ENCODE measurements around the gene SLC25A24. TPM values are rescaled to one million over a fixed set of nuclear protein-coding genes. Genes with fewer than 3 reads are reported as not detected.

Gene SLC25A24
- total and polyA plus RNA-seq, 9 of the 15 experiments (the other 6 are each of a cell fraction or from before 2014, with no cell fraction given) = 6.9 to 34.9 (median 25.4) TPM

DNA sequence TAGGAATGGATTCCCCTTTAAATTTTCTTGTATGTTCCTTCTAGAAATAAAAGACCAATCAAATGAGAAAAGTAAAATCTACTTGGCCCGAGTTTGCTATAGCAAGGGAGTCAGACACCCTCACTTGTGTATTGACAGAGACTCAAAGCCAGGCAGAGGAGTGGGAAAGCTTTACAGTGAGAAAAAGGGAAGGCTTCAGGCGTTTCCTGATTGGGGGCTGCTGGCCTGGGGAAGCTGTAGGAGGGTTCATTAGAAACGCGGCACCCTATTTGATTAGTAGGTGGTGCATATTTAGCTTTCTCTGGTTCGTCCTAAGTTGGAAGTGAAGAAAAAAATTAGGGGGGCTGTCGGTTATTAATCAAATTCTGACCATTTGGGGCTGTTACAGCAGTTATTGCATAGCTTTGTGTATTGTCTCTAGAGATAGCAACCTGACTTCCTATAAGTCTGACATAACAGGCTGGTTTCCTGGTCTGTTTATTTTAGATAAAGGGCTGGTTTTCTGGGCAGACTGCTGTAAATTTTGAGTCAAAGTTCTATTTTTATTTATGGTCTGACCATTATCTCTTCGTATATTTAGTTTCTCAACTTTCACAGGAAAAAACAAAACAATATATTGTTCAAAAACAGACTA, 10.0 kb downstream of the SLC25A24 start (continued):
- TF ChIP-seq ZSCAN29 (IDR thresholded peaks at IDR 0.05) (no peak), ELF4 (CRISPR knock-in tag; IDR thresholded peaks at IDR 0.05) (no peak), SRSF3 (IDR thresholded peaks at IDR 0.05; ENCODE audit: insufficient read depth, low read length) (no peak), FUS (optimal IDR thresholded peaks at IDR 0.05; ENCODE audit: low read depth, low read length) (no peak), ZNF124 (CRISPR knock-in tag; IDR thresholded peaks at IDR 0.05) (no peak), CBX3 (IDR thresholded peaks at IDR 0.05; ENCODE audit: borderline replicate concordance in 1 of 2, low read length in 2 of 2) (peak in 1 of 2 experiments; percentile 97; a peak in 2 of 3 replicates), TRIM24 (IDR thresholded peaks at IDR 0.05) (peak; percentile 83 to 89)
- TF ChIP-seq, protein P1, sequence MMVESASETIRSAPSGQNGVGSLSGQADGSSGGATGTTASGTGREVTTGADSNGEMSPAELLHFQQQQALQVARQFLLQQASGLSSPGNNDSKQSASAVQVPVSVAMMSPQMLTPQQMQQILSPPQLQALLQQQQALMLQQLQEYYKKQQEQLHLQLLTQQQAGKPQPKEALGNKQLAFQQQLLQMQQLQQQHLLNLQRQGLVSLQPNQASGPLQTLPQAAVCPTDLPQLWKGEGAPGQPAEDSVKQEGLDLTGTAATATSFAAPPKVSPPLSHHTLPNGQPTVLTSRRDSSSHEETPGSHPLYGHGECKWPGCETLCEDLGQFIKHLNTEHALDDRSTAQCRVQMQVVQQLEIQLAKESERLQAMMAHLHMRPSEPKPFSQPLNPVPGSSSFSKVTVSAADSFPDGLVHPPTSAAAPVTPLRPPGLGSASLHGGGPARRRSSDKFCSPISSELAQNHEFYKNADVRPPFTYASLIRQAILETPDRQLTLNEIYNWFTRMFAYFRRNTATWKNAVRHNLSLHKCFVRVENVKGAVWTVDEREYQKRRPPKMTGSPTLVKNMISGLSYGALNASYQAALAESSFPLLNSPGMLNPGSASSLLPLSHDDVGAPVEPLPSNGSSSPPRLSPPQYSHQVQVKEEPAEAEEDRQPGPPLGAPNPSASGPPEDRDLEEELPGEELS (CRISPR knock-in tag; IDR thresholded peaks at IDR 0.05; ENCODE audit: borderline replicate concordance) = no peak
- TF ChIP-seq, protein P2, sequence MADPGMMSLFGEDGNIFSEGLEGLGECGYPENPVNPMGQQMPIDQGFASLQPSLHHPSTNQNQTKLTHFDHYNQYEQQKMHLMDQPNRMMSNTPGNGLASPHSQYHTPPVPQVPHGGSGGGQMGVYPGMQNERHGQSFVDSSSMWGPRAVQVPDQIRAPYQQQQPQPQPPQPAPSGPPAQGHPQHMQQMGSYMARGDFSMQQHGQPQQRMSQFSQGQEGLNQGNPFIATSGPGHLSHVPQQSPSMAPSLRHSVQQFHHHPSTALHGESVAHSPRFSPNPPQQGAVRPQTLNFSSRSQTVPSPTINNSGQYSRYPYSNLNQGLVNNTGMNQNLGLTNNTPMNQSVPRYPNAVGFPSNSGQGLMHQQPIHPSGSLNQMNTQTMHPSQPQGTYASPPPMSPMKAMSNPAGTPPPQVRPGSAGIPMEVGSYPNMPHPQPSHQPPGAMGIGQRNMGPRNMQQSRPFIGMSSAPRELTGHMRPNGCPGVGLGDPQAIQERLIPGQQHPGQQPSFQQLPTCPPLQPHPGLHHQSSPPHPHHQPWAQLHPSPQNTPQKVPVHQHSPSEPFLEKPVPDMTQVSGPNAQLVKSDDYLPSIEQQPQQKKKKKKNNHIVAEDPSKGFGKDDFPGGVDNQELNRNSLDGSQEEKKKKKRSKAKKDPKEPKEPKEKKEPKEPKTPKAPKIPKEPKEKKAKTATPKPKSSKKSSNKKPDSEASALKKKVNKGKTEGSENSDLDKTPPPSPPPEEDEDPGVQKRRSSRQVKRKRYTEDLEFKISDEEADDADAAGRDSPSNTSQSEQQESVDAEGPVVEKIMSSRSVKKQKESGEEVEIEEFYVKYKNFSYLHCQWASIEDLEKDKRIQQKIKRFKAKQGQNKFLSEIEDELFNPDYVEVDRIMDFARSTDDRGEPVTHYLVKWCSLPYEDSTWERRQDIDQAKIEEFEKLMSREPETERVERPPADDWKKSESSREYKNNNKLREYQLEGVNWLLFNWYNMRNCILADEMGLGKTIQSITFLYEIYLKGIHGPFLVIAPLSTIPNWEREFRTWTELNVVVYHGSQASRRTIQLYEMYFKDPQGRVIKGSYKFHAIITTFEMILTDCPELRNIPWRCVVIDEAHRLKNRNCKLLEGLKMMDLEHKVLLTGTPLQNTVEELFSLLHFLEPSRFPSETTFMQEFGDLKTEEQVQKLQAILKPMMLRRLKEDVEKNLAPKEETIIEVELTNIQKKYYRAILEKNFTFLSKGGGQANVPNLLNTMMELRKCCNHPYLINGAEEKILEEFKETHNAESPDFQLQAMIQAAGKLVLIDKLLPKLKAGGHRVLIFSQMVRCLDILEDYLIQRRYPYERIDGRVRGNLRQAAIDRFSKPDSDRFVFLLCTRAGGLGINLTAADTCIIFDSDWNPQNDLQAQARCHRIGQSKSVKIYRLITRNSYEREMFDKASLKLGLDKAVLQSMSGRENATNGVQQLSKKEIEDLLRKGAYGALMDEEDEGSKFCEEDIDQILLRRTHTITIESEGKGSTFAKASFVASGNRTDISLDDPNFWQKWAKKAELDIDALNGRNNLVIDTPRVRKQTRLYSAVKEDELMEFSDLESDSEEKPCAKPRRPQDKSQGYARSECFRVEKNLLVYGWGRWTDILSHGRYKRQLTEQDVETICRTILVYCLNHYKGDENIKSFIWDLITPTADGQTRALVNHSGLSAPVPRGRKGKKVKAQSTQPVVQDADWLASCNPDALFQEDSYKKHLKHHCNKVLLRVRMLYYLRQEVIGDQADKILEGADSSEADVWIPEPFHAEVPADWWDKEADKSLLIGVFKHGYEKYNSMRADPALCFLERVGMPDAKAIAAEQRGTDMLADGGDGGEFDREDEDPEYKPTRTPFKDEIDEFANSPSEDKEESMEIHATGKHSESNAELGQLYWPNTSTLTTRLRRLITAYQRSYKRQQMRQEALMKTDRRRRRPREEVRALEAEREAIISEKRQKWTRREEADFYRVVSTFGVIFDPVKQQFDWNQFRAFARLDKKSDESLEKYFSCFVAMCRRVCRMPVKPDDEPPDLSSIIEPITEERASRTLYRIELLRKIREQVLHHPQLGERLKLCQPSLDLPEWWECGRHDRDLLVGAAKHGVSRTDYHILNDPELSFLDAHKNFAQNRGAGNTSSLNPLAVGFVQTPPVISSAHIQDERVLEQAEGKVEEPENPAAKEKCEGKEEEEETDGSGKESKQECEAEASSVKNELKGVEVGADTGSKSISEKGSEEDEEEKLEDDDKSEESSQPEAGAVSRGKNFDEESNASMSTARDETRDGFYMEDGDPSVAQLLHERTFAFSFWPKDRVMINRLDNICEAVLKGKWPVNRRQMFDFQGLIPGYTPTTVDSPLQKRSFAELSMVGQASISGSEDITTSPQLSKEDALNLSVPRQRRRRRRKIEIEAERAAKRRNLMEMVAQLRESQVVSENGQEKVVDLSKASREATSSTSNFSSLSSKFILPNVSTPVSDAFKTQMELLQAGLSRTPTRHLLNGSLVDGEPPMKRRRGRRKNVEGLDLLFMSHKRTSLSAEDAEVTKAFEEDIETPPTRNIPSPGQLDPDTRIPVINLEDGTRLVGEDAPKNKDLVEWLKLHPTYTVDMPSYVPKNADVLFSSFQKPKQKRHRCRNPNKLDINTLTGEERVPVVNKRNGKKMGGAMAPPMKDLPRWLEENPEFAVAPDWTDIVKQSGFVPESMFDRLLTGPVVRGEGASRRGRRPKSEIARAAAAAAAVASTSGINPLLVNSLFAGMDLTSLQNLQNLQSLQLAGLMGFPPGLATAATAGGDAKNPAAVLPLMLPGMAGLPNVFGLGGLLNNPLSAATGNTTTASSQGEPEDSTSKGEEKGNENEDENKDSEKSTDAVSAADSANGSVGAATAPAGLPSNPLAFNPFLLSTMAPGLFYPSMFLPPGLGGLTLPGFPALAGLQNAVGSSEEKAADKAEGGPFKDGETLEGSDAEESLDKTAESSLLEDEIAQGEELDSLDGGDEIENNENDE (IDR thresholded peaks at IDR 0.05; ENCODE audit: low read depth, low read length) = no peak
- TF ChIP-seq, protein P3, sequence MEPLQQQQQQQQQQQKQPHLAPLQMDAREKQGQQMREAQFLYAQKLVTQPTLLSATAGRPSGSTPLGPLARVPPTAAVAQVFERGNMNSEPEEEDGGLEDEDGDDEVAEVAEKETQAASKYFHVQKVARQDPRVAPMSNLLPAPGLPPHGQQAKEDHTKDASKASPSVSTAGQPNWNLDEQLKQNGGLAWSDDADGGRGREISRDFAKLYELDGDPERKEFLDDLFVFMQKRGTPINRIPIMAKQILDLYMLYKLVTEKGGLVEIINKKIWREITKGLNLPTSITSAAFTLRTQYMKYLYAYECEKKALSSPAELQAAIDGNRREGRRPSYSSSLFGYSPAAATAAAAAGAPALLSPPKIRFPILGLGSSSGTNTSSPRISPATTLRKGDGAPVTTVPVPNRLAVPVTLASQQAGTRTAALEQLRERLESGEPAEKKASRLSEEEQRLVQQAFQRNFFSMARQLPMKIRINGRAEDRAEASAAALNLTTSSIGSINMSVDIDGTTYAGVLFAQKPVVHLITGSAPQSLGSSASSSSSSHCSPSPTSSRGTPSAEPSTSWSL (CRISPR knock-in tag; IDR thresholded peaks at IDR 0.05; ENCODE audit: borderline replicate concordance) = no peak
- TF ChIP-seq, protein P4, sequence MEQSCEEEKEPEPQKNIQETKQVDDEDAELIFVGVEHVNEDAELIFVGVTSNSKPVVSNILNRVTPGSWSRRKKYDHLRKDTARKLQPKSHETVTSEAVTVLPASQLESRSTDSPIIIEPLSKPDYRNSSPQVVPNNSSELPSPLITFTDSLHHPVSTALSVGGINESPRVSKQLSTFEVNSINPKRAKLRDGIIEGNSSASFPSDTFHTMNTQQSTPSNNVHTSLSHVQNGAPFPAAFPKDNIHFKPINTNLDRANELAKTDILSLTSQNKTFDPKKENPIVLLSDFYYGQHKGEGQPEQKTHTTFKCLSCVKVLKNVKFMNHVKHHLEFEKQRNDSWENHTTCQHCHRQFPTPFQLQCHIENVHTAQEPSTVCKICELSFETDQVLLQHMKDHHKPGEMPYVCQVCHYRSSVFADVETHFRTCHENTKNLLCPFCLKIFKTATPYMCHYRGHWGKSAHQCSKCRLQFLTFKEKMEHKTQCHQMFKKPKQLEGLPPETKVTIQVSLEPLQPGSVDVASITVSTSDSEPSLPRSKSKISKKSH (CRISPR knock-in tag; IDR thresholded peaks at IDR 0.05) = peak; percentile 38; the same call in 1 of the 2 replicates

All from K562 (cell line).